Measurements from ENCODE around the gene REC8. TPM values are rescaled to one million over a fixed set of nuclear protein-coding genes. Genes with fewer than 3 reads are reported as not detected.
"Not testable (repeated sequence)": the region's sequence is repeated elsewhere in the genome, so short reads cannot be mapped to it uniquely, and the experiment has no call there.

The REC8 gene
- total RNA-seq, 1 donor from 2014 or later, result 34.6 TPM

GRCh38 chr14:24219521-24219920 is 47.6 kb downstream of the REC8 start:
- H3K27me3 Mint-ChIP-seq (ENCODE audit: insufficient read depth, low read depth), result no peaks in the 10 kb centered on the region
- no peak overlapping the region for H3K27ac Mint-ChIP-seq
- Histone ChIP-seq H3K79me2 (ENCODE audit: low read depth) (peaks cover 67% of the 10 kb centered on the region), H3K27me3 (no peaks in the 10 kb centered on the region), H3K4me3 (no peak overlapping the region), H2AFZ (replicated peaks) (no peak overlapping the region), H3K4me1 (no peaks in the 10 kb centered on the region), H4K20me1 (ENCODE audit: low read depth) (peaks cover 33% of the 10 kb centered on the region), H3K36me3 (no peaks in the 10 kb centered on the region), H3F3A (ENCODE audit: low read depth) (peaks cover 12% of the 10 kb centered on the region), H3K4me2 (no peak overlapping the region), H3K27ac (no peak overlapping the region), H3K9me3 (ENCODE audit: low read depth) (no peaks in the 10 kb centered on the region), H3K9ac (no peak overlapping the region)
- H3K9me3 Mint-ChIP-seq, result no peaks in the 10 kb centered on the region
- no peak for TF ChIP-seq CTCF (IDR thresholded peaks at IDR 0.05)
- TF ChIP-seq EZH2phosphoT487 (IDR thresholded peaks at IDR 0.05), result no peak
- no peak for TF ChIP-seq EZH2 (IDR thresholded peaks at IDR 0.05)
- peaks cover 2% of the 10 kb centered on the region for H3K36me3 Mint-ChIP-seq
- peaks cover 8% of the 10 kb centered on the region for H3K4me1 Mint-ChIP-seq
- no peak overlapping the region for H3K4me3 Mint-ChIP-seq
- no peak for DNase-seq (ENCODE audit: low spot score)

GRCh38 chr14:24222987-24223386 is 51.1 kb downstream of the REC8 start:
- not testable (repeated sequence) for H3K27me3 ChIP-seq; H3K27me3 Mint-ChIP-seq (ENCODE audit: insufficient read depth, low read depth); H3K9me3 ChIP-seq (ENCODE audit: low read depth); H3K9ac ChIP-seq; H3K4me3 Mint-ChIP-seq; H3K36me3 Mint-ChIP-seq; H3K4me1 Mint-ChIP-seq; H3K9me3 Mint-ChIP-seq; H3K4me1 ChIP-seq; H3K27ac ChIP-seq; H3K36me3 ChIP-seq; H2AFZ ChIP-seq (replicated peaks); H3F3A ChIP-seq (ENCODE audit: low read depth); DNase-seq (ENCODE audit: low spot score); H3K27ac Mint-ChIP-seq; H3K4me2 ChIP-seq; H3K4me3 ChIP-seq
- H4K20me1 ChIP-seq (ENCODE audit: low read depth), result peaks cover 45% of the 10 kb centered on the region
- H3K79me2 ChIP-seq (ENCODE audit: low read depth), result peaks cover 95% of the 10 kb centered on the region

- Histone ChIP-seq H3K4me3 (no peak overlapping the region), H3K36me3 (no peaks in the 10 kb centered on the region), H3F3A (ENCODE audit: low read depth) (no peaks in the 10 kb centered on the region), H3K79me2 (ENCODE audit: low read depth) (peaks cover 98% of the 10 kb centered on the region), H3K9ac (no peak overlapping the region), H4K20me1 (ENCODE audit: low read depth) (peaks cover 40% of the 10 kb centered on the region), H3K4me1 (no peaks in the 10 kb centered on the region), H3K27me3 (no peaks in the 10 kb centered on the region), H2AFZ (replicated peaks) (no peak overlapping the region), H3K9me3 (ENCODE audit: low read depth) (no peaks in the 10 kb centered on the region), H3K4me2 (no peak overlapping the region), H3K27ac (no peak overlapping the region)
- DNase-seq (ENCODE audit: low spot score), result no peak
- no peak overlapping the region for H3K4me3 Mint-ChIP-seq
- TF ChIP-seq EZH2phosphoT487 (IDR thresholded peaks at IDR 0.05) (no peak), EZH2 (IDR thresholded peaks at IDR 0.05) (no peak), CTCF (IDR thresholded peaks at IDR 0.05) (no peak)
- H3K27me3 Mint-ChIP-seq (ENCODE audit: insufficient read depth, low read depth), result no peaks in the 10 kb centered on the region
- H3K9me3 Mint-ChIP-seq, result no peaks in the 10 kb centered on the region
- H3K36me3 Mint-ChIP-seq, result peaks cover 6% of the 10 kb centered on the region
- H3K27ac Mint-ChIP-seq, result no peak overlapping the region
- H3K4me1 Mint-ChIP-seq, result no peaks in the 10 kb centered on the region
Measured at GRCh38 chr14:24224618-24225071, 52.8 kb downstream of the REC8 start.

- TF ChIP-seq CTCF (IDR thresholded peaks at IDR 0.05) (no peak), EZH2phosphoT487 (IDR thresholded peaks at IDR 0.05) (no peak), EZH2 (IDR thresholded peaks at IDR 0.05) (no peak)
- H4K20me1 ChIP-seq (ENCODE audit: low read depth), result peaks cover 34% of the 10 kb centered on the region
- no peaks in the 10 kb centered on the region for H3K27me3 ChIP-seq
- DNase-seq (ENCODE audit: low spot score), result no peak
- no peak overlapping the region for H3K9ac ChIP-seq
- H3K79me2 ChIP-seq (ENCODE audit: low read depth), result peaks cover 98% of the 10 kb centered on the region
- no peak overlapping the region for H3K27ac ChIP-seq
- no peaks in the 10 kb centered on the region for H3K27me3 Mint-ChIP-seq (ENCODE audit: insufficient read depth, low read depth)
- H3K4me1 ChIP-seq, result peaks cover 8% of the 10 kb centered on the region
- no peak overlapping the region for H3K4me3 ChIP-seq
- H3F3A ChIP-seq (ENCODE audit: low read depth), result peaks cover 6% of the 10 kb centered on the region
- no peak overlapping the region for H2AFZ ChIP-seq (replicated peaks)
- no peak overlapping the region for H3K4me3 Mint-ChIP-seq
- no peaks in the 10 kb centered on the region for H3K9me3 ChIP-seq (ENCODE audit: low read depth)
- peaks cover 6% of the 10 kb centered on the region for H3K36me3 Mint-ChIP-seq
- H3K4me2 ChIP-seq, result no peak overlapping the region
- peaks cover 7% of the 10 kb centered on the region for H3K4me1 Mint-ChIP-seq
- no peaks in the 10 kb centered on the region for H3K36me3 ChIP-seq
- H3K9me3 Mint-ChIP-seq, result no peaks in the 10 kb centered on the region
- H3K27ac Mint-ChIP-seq, result no peak overlapping the region
Measured at GRCh38 chr14:24226473-24226872, 54.6 kb downstream of the REC8 start.

All from neural progenitor cell (in vitro differentiated cells).